RWPE1 (cell line): ENCODE measurements around the gene MRPL37.

Source experiments
- CTCF ChIA-PET: fragments of 350-600 bp; sonication (Branson Sonifier 250); formaldehyde crosslinking; extraction: SDS; loops from one replicate; lab custom pipeline; 2021; lab: Yijun Ruan, JAX
- POLR2A ChIA-PET: fragments of 400-600 bp; formaldehyde crosslinking; extraction: SDS; loops from one replicate; lab custom pipeline; 2020; ENCODE audit warnings: antibody characterized with exemption; ENCODE audit not compliant: low non-redundant PET; lab: Yijun Ruan, JAX
- DNase-seq: peaks from one replicate; pipeline ENCODE4 v3.0.0; 2012; ENCODE audit warnings: low spot score
- H3K27ac ChIP-seq: fragments of 450-650 bp; 2 replicates; pipeline ENCODE4 v1.5.1; 2017
- TF ChIP-seq, protein P1 (sequence below): fragments of 450-650 bp; conservative IDR thresholded peaks from 2 replicates; pipeline ENCODE4 v1.5.1; 2017; ENCODE audit warnings: low read depth, mild to moderate bottlenecking

Gene MRPL37

DNA sequence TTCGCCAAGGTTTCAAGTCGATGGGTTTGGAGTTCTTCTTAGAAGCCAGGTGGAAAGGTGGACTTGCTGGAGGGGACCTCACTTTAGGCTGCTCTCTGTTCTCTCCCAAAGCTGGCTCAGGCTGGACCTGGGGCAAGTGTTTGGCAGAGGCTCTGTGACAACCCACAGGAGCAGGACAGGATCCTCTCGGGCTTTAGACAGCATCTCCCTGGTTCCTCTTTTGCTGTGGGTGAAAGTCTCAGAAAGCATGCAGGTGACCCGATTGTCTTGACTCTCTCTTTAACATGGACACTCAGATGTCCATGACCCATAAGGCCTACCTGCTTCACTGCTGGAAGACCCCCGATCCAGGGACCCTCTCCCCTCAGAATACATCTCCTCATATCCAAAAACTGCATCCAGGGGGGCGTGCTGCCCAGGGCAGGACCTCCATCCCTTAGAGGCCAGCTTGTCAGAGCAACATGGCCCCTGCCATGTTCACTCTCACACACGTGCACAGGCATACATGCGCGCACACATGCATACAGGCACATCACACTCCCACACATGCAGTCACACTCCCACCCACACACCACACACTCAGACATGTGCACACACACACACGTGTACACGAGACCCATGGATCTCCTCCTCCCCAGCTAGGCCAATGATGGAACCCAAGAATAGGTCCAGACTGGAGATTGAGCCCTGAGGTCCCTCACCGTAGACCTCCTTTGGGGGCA lies 21.3 kb downstream of the MRPL37 start:
- POLR2A ChIA-PET: interaction anchor here (0.6 kb wide), 1 partner anchor 175 kb away, joined by 5 read pairs; no protein-coding TSS in a partner anchor
- DNase-seq: no peak
- peak overlapping the region; percentile 44 for H3K27ac ChIP-seq
- TF ChIP-seq, protein P1, sequence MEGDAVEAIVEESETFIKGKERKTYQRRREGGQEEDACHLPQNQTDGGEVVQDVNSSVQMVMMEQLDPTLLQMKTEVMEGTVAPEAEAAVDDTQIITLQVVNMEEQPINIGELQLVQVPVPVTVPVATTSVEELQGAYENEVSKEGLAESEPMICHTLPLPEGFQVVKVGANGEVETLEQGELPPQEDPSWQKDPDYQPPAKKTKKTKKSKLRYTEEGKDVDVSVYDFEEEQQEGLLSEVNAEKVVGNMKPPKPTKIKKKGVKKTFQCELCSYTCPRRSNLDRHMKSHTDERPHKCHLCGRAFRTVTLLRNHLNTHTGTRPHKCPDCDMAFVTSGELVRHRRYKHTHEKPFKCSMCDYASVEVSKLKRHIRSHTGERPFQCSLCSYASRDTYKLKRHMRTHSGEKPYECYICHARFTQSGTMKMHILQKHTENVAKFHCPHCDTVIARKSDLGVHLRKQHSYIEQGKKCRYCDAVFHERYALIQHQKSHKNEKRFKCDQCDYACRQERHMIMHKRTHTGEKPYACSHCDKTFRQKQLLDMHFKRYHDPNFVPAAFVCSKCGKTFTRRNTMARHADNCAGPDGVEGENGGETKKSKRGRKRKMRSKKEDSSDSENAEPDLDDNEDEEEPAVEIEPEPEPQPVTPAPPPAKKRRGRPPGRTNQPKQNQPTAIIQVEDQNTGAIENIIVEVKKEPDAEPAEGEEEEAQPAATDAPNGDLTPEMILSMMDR: no peak
- CTCF ChIA-PET: interaction anchor here (1.2 kb wide), 1 partner anchor 268 kb away, joined by 3 read pairs; no protein-coding TSS in a partner anchor

DNA sequence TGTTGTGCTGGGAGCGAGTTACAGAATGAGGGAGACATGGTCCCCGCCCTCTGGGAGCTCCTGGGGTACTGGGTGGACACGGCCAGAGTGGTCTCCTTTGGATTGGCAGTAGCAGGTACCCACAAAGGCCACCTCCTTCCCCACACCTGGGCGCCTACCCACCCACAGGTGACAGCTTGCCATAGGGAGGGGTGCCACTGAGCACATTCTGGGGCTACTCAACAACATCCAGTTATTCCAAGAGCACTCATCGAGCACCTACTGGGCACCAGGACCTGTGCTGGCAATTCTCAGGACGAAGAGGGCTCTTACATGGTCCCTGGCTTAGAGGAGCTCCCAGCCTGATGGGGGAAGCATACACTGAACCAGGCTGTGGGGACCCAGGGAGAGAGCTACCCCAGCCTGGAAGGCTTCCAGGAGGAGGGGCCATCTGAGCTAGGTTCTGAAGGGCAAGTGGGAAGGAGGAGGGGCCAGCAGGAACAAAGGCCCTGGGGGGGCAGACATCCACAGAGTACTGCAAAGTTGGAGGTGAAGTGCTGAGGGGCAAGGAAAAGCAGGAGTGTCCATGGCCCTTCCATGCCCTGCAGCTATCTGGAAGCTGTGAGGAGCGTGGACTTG lies 22.0 kb downstream of the MRPL37 start:
- POLR2A ChIA-PET: interaction anchor here (0.6 kb wide), 1 partner anchor 174 kb away, joined by 5 read pairs; no protein-coding TSS in a partner anchor

DNA sequence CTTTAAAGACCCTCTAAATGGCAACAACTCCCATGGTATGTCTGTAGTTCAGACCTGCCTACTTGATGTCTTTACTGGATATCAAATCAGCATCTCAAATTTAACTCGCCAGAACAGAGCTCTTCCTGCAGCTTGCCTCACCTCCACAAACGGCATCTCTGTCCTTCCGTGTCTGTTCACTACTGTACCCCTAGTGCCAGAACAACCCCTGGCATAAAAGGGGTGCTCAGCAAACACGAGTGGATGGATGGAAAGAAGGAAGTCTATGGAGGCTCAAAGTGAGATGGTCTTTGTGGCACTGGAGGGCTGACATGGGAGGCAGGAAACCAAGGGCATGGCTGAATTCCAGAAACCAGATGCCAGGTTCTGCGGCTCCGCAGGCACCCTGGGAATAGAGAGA lies 22.7 kb downstream of the MRPL37 start:
- no peak overlapping the region for H3K27ac ChIP-seq
- CTCF ChIA-PET: interaction anchor here (0.6 kb wide), 1 partner anchor 269 kb away, joined by 4 read pairs; no protein-coding TSS in a partner anchor
- TF ChIP-seq, protein P1: no peak
- POLR2A ChIA-PET: no interaction called here
- no peak for DNase-seq

More for the DNA sequence above, 22.0 kb downstream of the MRPL37 start:
- CTCF ChIA-PET: interaction anchor here (0.6 to 1.2 kb wide), 2 partner anchors 268 to 270 kb away, joined by 3 to 4 read pairs; no protein-coding TSS in a partner anchor
- no peak overlapping the region for H3K27ac ChIP-seq
- TF ChIP-seq, protein P1: no peak
- DNase-seq: no peak

DNA sequence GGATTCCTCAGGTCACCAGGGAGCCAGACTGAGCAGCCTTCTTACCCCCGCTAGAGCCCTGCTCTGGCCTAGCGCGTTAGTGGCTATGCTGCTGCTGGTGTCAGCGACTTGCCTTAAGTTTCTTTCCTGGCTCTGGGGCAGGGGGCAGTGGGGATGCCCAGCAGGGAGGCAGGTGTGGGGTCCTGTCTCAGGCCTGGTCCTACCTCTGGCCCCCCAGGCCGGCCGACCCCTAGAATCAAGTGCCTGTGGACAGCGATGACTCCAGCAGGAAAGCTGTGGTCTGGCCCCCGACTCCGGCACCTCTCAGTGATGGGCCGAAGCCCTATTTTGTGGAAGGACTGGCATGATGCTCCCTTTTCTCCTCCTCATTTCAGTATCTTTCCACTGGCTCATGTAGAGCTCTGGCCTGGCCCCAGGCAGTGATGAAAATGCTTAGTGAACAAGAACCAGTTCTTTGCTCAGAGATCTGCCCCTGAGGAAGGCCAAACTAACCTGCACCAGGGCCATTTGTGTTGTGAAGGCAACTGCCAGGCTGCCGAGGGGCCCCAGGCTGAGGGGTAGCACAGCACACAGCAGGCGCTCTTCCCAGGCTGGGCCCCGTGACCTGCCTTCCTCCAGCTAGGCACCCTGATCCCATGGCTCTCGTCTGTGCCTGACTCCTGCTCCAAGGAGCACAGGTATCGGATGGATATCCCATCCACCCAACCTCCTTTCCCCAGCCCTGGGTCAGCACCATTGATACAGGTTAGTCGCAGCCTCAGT lies 23.7 kb downstream of the MRPL37 start:
- TF ChIP-seq, protein P1: no peak
- DNase-seq: no peak
- ChIA-PET POLR2A (no interaction called here), CTCF (interaction anchor here (1.6 kb wide), 1 partner anchor 8 kb away, joined by 4 read pairs; no protein-coding TSS in a partner anchor)
- no peak overlapping the region; the same call in 1 of the 2 replicates for H3K27ac ChIP-seq

DNA sequence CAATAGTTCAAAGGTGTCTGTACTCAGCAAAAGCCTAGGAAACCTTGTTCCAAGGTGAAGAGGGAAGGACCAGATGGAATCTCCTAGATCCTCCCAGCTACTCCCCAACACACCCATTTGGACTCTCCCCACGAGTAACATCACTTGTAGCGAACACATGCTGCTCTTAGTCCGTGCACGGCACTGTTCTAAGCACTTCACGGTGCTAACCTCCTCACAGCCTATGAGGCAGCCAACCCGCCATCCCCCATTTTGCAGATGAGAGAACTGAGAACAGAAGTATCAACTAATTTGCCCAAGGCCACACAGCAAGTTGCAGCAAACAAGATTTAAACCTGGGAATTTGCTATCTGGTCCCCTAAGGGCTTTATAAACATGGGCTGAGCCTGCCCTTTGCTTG lies 24.3 kb downstream of the MRPL37 start:
- no peak overlapping the region for H3K27ac ChIP-seq
- ChIA-PET CTCF (interaction anchor here (1.6 kb wide), 1 partner anchor 9 kb away, joined by 4 read pairs; no protein-coding TSS in a partner anchor), POLR2A (interaction anchor here (0.6 kb wide), 1 partner anchor 86 kb away, joined by 3 read pairs; no protein-coding TSS in a partner anchor)
- no peak for DNase-seq
- TF ChIP-seq, protein P1: no peak

DNA sequence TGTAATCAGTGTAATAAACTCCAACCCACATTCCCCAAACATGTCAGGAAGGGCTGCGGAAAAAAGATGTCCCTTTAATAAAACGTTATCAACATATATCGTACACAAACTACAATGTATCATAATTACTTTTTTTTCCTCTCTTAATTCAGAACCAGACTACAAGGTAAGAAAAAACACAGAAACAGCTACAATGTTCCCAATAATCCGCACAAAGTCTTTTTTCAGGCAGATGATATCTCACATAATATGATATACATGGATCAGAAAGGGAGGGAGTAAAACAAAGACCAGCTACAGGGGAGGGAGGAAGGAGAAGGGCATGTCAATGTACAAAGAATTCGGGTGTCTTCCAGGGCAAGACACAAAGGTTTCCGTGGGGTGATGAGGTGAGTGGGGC lies 25.4 kb downstream of the MRPL37 start:
- no peak overlapping the region for H3K27ac ChIP-seq
- CTCF ChIA-PET: no interaction called here
- POLR2A ChIA-PET: no interaction called here
- DNase-seq: no peak
- TF ChIP-seq, protein P1: no peak
